GM21526 (cell line): Measurements from ENCODE around the gene PPL.

Source experiments
- ATAC-seq: cut with Tn5 transposase; IDR thresholded peaks from one replicate; pipeline ENCODE4 v1.9.1; 2021; ENCODE audit warnings: moderate library complexity; ENCODE audit not compliant: unreplicated experiment, low FRiP score

The PPL gene

DNA sequence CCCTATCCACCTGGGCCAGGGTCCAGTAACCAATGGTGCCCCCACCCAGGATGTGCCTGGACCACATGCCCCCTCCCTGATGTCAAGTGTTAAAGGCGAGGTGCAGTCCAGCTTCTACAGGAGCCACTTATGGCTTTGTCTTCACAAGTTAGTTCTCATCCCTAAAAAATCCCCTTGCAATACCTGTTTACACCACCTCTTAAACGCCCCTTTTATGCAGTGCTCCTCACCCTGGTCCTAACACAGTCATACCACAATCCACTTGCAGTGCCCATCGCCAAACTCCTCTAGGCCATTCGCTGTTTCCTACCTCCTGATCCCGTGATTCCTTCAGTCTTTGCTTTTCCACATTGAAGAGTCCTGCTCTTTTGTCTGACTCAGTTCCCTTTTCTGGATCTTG lies 97.0 kb downstream of the PPL start:
- no peak for ATAC-seq

DNA sequence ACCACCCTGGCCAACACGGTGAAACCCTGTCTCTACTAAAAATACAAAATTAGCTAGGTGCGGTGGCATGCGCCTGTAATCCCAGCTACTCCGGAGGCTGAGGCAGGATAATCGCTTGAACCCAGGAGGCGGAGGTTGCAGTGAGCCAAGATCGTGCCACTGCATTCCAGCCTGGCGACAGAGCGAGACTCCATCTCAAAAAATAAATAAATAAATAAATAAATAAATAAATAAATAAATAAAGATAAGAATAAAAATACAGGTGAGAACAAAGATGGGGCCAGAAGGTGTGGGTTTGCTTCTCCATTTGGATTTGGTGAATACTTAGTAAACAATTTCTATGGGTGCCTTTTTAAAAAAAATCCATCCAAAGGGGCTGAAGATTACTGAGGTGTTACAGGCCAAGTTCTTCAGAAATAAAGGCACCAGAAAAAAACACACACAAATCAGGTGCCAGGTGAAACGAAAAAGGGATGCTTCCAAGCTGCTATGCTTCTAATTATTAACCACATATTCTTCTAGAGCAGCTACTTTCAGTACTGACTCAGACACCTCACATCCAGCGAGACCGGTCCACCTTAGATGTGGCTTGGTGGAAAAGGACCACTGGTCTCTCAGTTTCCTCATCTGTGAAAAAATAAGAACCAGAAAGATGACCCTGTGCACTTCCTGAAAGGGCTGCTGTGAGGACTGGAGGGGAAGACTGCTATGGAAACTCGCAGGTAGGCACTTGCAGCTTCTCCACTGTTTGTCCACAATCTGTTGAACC lies 99.0 kb downstream of the PPL start:
- ATAC-seq: no peak

- no peak for ATAC-seq
Measured at GRCh38 chr16:4836727-4837126, 100.2 kb downstream of the PPL start.

DNA sequence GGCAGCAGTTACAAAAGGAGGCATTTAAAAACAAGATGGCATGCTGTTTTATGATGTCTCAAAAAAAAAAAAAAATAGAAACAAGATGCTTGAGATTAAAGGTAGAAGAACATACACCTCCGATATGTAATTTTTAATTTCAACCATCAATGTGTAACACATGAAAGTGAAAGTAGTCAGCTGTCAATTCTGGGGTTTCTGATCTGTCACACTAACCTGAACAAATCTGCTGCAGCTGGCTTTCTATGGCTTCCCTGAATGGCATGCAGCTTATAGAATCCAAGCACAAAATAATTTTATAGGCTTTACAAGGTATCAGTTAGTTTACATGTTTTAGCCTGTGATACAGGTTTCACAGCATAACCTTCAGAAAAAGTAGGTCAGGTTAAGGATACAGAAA lies 103.4 kb downstream of the PPL start:
- ATAC-seq: no peak

DNA sequence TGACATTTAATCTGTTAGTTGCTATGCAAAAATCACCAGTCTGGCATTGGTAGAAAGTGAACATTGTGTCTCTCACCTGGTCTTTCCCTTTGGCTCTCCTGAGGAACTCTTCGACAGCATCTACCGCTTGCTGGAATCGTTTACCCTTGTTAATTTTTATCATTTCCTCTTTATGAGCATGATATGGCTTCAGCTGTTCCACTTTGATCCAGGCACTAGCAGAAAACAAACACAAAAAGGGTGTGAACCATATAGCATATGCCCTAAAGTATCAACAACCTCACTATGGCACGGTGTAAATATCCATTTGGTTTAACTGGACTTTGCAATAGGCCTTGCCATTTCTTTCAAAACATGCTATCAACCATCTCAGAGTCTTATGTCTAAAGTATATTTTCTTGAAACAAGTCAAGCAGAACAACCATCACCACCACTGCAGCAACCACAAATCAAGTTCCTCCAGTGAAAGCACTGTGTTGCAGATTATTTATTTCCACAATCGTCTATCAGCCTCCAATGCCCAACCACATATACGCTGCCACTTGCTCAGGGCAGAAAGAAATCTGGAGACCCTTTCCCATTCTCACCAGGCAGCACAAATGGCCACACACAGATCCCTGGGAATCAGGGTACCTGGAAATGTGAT lies 104.1 kb downstream of the PPL start:
- ATAC-seq: no peak
